H1 (cell line): ENCODE results near the gene ATP2B1. TPM values are rescaled to one million over a fixed set of nuclear protein-coding genes. Genes with fewer than 3 reads are reported as not detected.

Experiments used
- BCL11A ChIP-seq, 2 experiments: IDR thresholded peaks; one replicate each; pipeline ENCODE4 v1.6.1; 2011; ENCODE audit warnings: low read depth in 2 of 2, low read length in 2 of 2, mild to moderate bottlenecking in 2 of 2
- BRCA1 ChIP-seq: IDR thresholded peaks from 2 replicates; pipeline ENCODE4 v1.6.1; 2012; ENCODE audit warnings: low read depth, low read length, improper control_type of control experiment
- CEBPB ChIP-seq: IDR thresholded peaks from 2 replicates; pipeline ENCODE4 v1.6.1; 2012; ENCODE audit warnings: low read depth, low read length
- CHD1 ChIP-seq: IDR thresholded peaks from 2 replicates; pipeline ENCODE4 v1.6.1; 2012; ENCODE audit warnings: low read depth, low read length, improper control_type of control experiment
- CHD2 ChIP-seq: IDR thresholded peaks from 2 replicates; pipeline ENCODE4 v1.6.1; 2012; ENCODE audit warnings: low read length, improper control_type of control experiment
- EP300 ChIP-seq, 2 experiments: IDR thresholded peaks; 1 replicate in 1 of 2; 2 replicates in 1 of 2; pipeline ENCODE4 v1.6.1; 2011 to 2012; ENCODE audit warnings: low read depth in 2 of 2, low read length in 2 of 2, mild to moderate bottlenecking in 2 of 2, borderline replicate concordance in 1 of 2, inconsistent platforms in 1 of 2, moderate library complexity in 1 of 2
- HDAC6 ChIP-seq: IDR thresholded peaks from one replicate; pipeline ENCODE4 v1.7.1; 2012; ENCODE audit warnings: low read depth, mild to moderate bottlenecking, inconsistent platforms, low read length, moderate library complexity
- KDM1A ChIP-seq: fragments of 200-600, 300-600 bp; sonication (generic); IDR thresholded peaks from 2 replicates; pipeline ENCODE4 v1.7.1; 2016; ENCODE audit warnings: mild to moderate bottlenecking, low read length, borderline replicate concordance
- NRF1 ChIP-seq: IDR thresholded peaks from 2 replicates; pipeline ENCODE4 v1.6.1; 2011; ENCODE audit warnings: mild to moderate bottlenecking, low read depth, low read length, improper control_type of control experiment
- POU5F1 ChIP-seq: IDR thresholded peaks from 2 replicates; pipeline ENCODE4 v1.6.1; 2011; ENCODE audit warnings: low read depth, mild to moderate bottlenecking, low read length, moderate library complexity
- RNF2 ChIP-seq: fragments of 200-900, 300-1000 bp; sonication (generic); IDR thresholded peaks from 2 replicates; pipeline ENCODE4 v1.7.1; 2016; ENCODE audit warnings: borderline replicate concordance, low read depth, mild to moderate bottlenecking, antibody characterized with exemption, low read length; ENCODE audit not compliant: poor library complexity, severe bottlenecking; ENCODE audit errors: missing control alignments
- SIRT6 ChIP-seq: IDR thresholded peaks from one replicate; pipeline ENCODE4 v1.7.1; 2012; ENCODE audit warnings: low read length, inconsistent platforms
- SIX5 ChIP-seq: IDR thresholded peaks from 2 replicates; pipeline ENCODE4 v1.6.1; 2011; ENCODE audit warnings: mild to moderate bottlenecking, low read depth, low read length
- SP2 ChIP-seq: IDR thresholded peaks from 2 replicates; pipeline ENCODE4 v1.6.1; 2012; ENCODE audit warnings: mild to moderate bottlenecking, low read length, inconsistent platforms
- SP4 ChIP-seq: IDR thresholded peaks from 2 replicates; pipeline ENCODE4 v1.6.1; 2012; ENCODE audit warnings: low read length, inconsistent platforms
- TAF1 ChIP-seq: IDR thresholded peaks from 2 replicates; pipeline ENCODE4 v1.6.1; 2011; ENCODE audit warnings: mild to moderate bottlenecking, low read depth, low read length
- TBP ChIP-seq: IDR thresholded peaks from 2 replicates; pipeline ENCODE4 v1.6.1; 2011; ENCODE audit warnings: low read depth, low read length, improper control_type of control experiment
- TEAD4 ChIP-seq: IDR thresholded peaks from 2 replicates; pipeline ENCODE4 v1.6.1; 2012; ENCODE audit warnings: low read depth, low read length, inconsistent platforms, mixed read lengths
- YY1 ChIP-seq: IDR thresholded peaks from 2 replicates; pipeline ENCODE4 v1.6.1; 2011; ENCODE audit warnings: low read depth, mild to moderate bottlenecking, low read length
- ZNF274 ChIP-seq: IDR thresholded peaks from 2 replicates; pipeline ENCODE4 v1.7.0; 2012; ENCODE audit warnings: low read length, borderline replicate concordance; ENCODE audit errors: extremely low read depth
- polyA plus RNA-seq, 7 experiments: library from polyadenylated mRNA; depleted of rRNA in 3 of 7; stranded (reverse) in 5 of 7; unstranded in 2 of 7; fragments of >200 nt in 5 of 7; fragments of 200-250 nt in 2 of 7; gene quantifications; 1 replicate in 5 of 7; 2 replicates in 1 of 7; 4 replicates in 1 of 7; pipeline versions ENCODE4 v1.2.1 to v1.2.3, GENCODE V29; 2011 to 2013; ENCODE audit warnings: missing spikeins in 2 of 7, mixed read lengths in 2 of 7
- total RNA-seq: library from RNA; stranded (reverse); fragmentation: NEBNext Ultra II Directional; extraction: Animal tissue kit (Norgen Biotek cat#: 25700); gene quantifications from 2 replicates; pipeline ENCODE4 v1.2.1, GENCODE V29; 2021
- TF ChIP-seq, protein P1 (sequence below): IDR thresholded peaks from 2 replicates; pipeline ENCODE4 v1.6.1; 2012; ENCODE audit warnings: inconsistent platforms
- TF ChIP-seq, protein P2 (sequence below), 3 experiments: IDR thresholded peaks; 1 replicate in 2 of 3; 2 replicates in 1 of 3; pipeline versions ENCODE4 v1.5.1 to v1.6.1; 2011; ENCODE audit warnings: low read length in 3 of 3, mild to moderate bottlenecking in 3 of 3, inconsistent platforms in 2 of 3, low read depth in 1 of 3, moderate library complexity in 1 of 3; ENCODE audit not compliant: insufficient read depth in 1 of 3; ENCODE audit errors: control extremely low read depth in 1 of 3

Gene ATP2B1
- total and polyA plus RNA-seq, 2 of the 8 experiments (the other 6 are each of a cell fraction or from before 2014, with no cell fraction given) = 4.3 to 32.0 TPM

DNA sequence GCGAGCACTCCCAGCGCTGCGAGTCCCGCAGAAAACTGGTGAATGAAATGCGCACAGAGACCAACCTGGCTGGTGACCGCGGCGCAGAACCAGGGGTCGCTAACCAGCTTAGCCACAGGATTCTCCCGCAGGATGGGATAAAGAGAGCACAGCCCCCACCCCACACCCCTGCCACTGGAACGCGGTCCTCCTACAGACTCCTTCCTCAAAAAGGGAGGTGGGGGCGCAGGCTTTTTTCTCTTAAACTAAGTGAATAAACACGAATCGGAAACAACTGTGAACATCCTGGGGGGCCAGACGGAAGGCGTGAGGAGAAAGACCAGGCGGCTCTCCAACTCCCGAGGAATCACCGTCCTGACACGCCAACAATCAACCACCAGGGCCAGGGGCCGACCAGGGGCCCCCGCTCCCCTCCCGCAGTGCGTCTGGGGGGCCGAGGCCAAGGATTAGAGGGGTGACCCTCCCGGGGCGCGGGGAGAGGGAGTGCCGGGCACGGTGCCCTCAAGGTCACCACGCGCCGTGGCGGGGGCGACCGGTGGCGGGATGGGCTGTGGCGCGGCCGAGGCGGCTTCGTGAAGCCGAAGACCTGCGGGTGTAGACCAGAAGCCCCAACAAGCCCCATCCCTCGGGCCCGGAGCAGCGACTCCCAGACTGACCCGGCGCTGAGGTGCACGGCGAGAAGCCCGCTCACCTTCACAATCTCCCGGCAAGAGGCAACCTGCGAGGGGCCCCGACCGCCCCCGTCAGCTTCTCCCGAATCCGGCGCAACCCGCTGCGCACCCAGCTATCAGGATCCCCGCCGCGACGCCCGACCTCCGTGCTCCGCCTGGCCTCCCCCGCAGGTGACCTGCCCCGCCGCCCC, 704 bp downstream of the ATP2B1 start (continued):
- no peak for TF ChIP-seq ZNF274
- TF ChIP-seq BCL11A (IDR thresholded peaks at IDR 0.05; ENCODE audit: low read depth in 2 of 2, low read length in 2 of 2) = no peak
- no peak for TF ChIP-seq SP4
- TF ChIP-seq TAF1 = no peak
- no peak for TF ChIP-seq YY1
- TF ChIP-seq SIRT6 = no peak
- TF ChIP-seq NRF1 = no peak
- TF ChIP-seq TEAD4 = no peak
- TF ChIP-seq RNF2 = peak; percentile 32
- TF ChIP-seq SP2 = no peak
- TF ChIP-seq EP300 (IDR thresholded peaks at IDR 0.05; ENCODE audit: borderline replicate concordance in 1 of 2, low read depth in 2 of 2, low read length in 2 of 2) = no peak
- no peak for TF ChIP-seq HDAC6
- no peak for TF ChIP-seq CEBPB
- TF ChIP-seq, protein P1, sequence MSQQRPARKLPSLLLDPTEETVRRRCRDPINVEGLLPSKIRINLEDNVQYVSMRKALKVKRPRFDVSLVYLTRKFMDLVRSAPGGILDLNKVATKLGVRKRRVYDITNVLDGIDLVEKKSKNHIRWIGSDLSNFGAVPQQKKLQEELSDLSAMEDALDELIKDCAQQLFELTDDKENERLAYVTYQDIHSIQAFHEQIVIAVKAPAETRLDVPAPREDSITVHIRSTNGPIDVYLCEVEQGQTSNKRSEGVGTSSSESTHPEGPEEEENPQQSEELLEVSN = peak; percentile 56; the same call in 1 of the 2 replicates
- no peak for TF ChIP-seq POU5F1
- TF ChIP-seq KDM1A = no peak
- TF ChIP-seq BRCA1 = no peak
- no peak for TF ChIP-seq CHD2
- TF ChIP-seq CHD1 = no peak
- TF ChIP-seq, protein P2, sequence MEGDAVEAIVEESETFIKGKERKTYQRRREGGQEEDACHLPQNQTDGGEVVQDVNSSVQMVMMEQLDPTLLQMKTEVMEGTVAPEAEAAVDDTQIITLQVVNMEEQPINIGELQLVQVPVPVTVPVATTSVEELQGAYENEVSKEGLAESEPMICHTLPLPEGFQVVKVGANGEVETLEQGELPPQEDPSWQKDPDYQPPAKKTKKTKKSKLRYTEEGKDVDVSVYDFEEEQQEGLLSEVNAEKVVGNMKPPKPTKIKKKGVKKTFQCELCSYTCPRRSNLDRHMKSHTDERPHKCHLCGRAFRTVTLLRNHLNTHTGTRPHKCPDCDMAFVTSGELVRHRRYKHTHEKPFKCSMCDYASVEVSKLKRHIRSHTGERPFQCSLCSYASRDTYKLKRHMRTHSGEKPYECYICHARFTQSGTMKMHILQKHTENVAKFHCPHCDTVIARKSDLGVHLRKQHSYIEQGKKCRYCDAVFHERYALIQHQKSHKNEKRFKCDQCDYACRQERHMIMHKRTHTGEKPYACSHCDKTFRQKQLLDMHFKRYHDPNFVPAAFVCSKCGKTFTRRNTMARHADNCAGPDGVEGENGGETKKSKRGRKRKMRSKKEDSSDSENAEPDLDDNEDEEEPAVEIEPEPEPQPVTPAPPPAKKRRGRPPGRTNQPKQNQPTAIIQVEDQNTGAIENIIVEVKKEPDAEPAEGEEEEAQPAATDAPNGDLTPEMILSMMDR (IDR thresholded peaks at IDR 0.05; ENCODE audit: control extremely low read depth in 1 of 3, insufficient read depth in 1 of 3, low read depth in 1 of 3, low read length in 3 of 3) = no peak
- no peak for TF ChIP-seq SIX5
- no peak for TF ChIP-seq TBP
